Thymus (tissue), 11 donors: ENCODE data around the gene LMF1. TPM values are rescaled to one million over a fixed set of nuclear protein-coding genes. Genes with fewer than 3 reads are reported as not detected.
A peak's percentile ranks its signal among the peaks of the same experiment; 100 is the strongest.
"Not testable (repeated sequence)": the region's sequence is repeated elsewhere in the genome, so short reads cannot be mapped to it uniquely, and the experiment has no call there.

Source experiments
- DNase-seq, 9 donors: peaks; one replicate each; pipeline ENCODE4 v3.0.0-alpha.2; 2013; ENCODE audit warnings: low spot score in 9 of 9, low read depth in 6 of 9, missing footprints in 1 of 9
- H3K27ac ChIP-seq, 2 donors: one replicate each; pipeline ENCODE4 v1.5.1; 2013; ENCODE audit warnings: control low read depth in 1 of 2, low read depth in 1 of 2, low read length in 1 of 2, mild to moderate bottlenecking in 1 of 2, moderate library complexity in 1 of 2
- H3K27me3 ChIP-seq, 2 donors: one replicate each; pipeline ENCODE4 v1.5.1; 2013; ENCODE audit warnings: low read length in 1 of 2; ENCODE audit not compliant: control insufficient read depth in 2 of 2, insufficient read depth in 1 of 2
- H3K36me3 ChIP-seq, 2 donors: one replicate each; pipeline ENCODE4 v1.5.1; 2013; ENCODE audit warnings: low read length in 1 of 2, mild to moderate bottlenecking in 1 of 2, moderate library complexity in 1 of 2; ENCODE audit not compliant: control insufficient read depth in 2 of 2, insufficient read depth in 2 of 2
- H3K4me1 ChIP-seq, 2 donors: one replicate each; pipeline ENCODE4 v1.5.1; 2013; ENCODE audit warnings: low read length in 2 of 2; ENCODE audit not compliant: control insufficient read depth in 2 of 2, insufficient read depth in 2 of 2
- H3K4me3 ChIP-seq, 2 donors: one replicate each; pipeline ENCODE4 v1.5.1; 2013; ENCODE audit warnings: low read length in 2 of 2, control low read depth in 1 of 2, mild to moderate bottlenecking in 1 of 2
- H3K9me3 ChIP-seq, 2 donors: one replicate each; pipeline ENCODE4 v1.5.1; 2013; ENCODE audit warnings: low read length in 1 of 2, mild to moderate bottlenecking in 1 of 2; ENCODE audit not compliant: control insufficient read depth in 2 of 2, insufficient read depth in 1 of 2
- WGBS: extraction: QIAGEN DNeasy Blood & Tissue Kit; methylation state at CpG from one replicate; pipeline ENCODE4 v1.1.7; 2013; 5-methylcytosine and 5-hydroxymethylcytosine counted together
- polyA plus RNA-seq: library from polyadenylated mRNA; stranded (reverse); fragments of 200-250 nt; gene quantifications from one replicate; pipeline ENCODE4 v1.2.3, GENCODE V29; 2013
- total RNA-seq: library from RNA; stranded (reverse); fragments of 120-200 nt; gene quantifications from one replicate; pipeline ENCODE4 v1.2.4, GENCODE V29; 2013
- donor health status: healthy.

The LMF1 gene
- total and polyA plus RNA-seq, 2 donors, result 8.9 to 22.8 TPM

DNA sequence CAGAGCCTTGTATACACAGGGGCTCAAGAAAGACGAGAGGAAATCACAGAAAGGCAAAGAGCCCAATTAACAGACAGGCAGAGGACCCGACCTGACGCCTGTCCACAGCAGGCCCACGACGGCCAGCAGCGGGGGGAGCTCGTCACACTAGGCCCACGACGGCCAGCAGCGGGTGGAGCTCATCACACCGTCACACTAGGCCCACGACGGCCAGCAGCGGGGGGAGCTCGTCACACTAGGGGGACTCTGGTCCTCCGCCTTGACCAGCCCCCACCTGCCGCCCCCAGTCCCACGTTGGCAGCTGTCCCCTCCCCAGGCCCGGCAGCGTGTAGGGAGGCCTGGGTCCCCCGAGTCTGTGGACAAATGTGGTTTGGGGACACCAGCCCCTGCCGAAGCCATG, 146.6 kb downstream of the LMF1 start:
- peaks cover 0 to 13% of the 10 kb centered on the region in 2 donors for H3K27me3 ChIP-seq
- no peaks in the 10 kb centered on the region for H3K9me3 ChIP-seq
- peaks cover 0 to 13% of the 10 kb centered on the region in 2 donors for H3K4me1 ChIP-seq
- DNase-seq, result no peak
- no peaks in the 10 kb centered on the region for H3K36me3 ChIP-seq
- 94% methylated on average over 22 of the region's 22 CpGs for WGBS
- no peak overlapping the region for H3K4me3 ChIP-seq
- H3K27ac ChIP-seq, result no peak overlapping the region

DNA sequence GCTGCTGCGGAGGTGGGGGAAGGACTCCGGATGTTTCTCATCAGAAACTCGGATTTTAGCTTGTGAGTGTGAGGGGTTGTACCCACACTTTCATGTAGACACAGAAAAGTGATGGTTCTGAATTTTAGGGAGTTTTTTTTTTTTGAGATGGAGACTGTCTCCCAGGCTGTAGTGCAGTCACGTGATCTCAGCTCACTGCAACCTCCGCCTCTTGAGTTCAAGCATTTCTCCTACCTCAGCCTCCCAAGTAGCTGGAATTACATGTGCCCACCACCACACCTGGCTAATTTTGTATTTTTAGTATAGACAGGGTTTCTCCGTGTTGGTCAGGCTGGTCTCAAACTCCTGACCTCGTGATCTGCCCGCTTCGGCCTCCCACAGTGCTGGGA, 147.9 kb downstream of the LMF1 start:
- WGBS, result 95% methylated on average over 9 of the region's 9 CpGs
- H3K27me3 ChIP-seq, result peaks cover 0 to 21% of the 10 kb centered on the region in 2 donors

DNA sequence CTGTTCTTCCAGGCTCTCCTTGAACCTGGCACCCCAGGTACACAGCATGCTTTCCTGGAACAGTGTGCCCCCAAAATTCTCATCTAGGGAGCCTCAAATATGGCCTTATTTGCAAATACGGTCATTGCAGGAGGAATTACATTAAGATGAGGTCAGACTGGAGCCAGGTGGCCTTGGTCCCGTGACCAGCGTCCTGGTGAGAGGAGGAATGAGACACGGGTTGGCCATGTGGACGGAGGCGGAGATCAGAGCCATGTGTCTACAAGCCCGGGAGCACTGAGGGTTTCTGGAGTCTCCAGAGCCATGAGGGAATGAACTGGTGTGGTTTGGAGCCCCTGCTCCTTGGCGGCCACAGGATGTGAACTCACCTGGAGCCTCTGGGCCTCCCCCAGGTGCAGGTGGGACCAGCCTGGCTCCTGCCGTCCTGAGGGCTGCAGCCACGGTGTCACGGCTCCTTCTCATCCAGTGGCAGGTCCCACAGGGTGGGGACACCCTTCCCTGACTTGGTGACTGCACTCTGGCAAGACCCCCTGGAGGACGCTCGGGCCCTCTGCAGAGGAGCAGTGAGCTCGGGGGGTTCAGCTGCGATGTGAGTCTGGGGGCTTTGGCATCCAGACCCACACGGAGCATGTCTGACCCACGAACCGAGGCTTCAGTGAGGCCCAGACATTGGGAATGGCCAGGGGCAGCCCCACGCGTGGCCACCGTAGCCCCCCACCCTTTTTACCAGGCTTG, 148.4 kb downstream of the LMF1 start:
- WGBS, result 97% methylated on average over 21 of the region's 21 CpGs
- peaks cover 0 to 27% of the 10 kb centered on the region in 2 donors for H3K27me3 ChIP-seq

More for the DNA sequence above, 147.9 kb downstream of the LMF1 start:
- DNase-seq, result no peak
- H3K4me3 ChIP-seq, result no peak overlapping the region
- H3K4me1 ChIP-seq, result peaks cover 0 to 15% of the 10 kb centered on the region in 2 donors
- H3K27ac ChIP-seq, result no peak overlapping the region
- no peaks in the 10 kb centered on the region for H3K9me3 ChIP-seq
- H3K36me3 ChIP-seq, result no peaks in the 10 kb centered on the region

DNA sequence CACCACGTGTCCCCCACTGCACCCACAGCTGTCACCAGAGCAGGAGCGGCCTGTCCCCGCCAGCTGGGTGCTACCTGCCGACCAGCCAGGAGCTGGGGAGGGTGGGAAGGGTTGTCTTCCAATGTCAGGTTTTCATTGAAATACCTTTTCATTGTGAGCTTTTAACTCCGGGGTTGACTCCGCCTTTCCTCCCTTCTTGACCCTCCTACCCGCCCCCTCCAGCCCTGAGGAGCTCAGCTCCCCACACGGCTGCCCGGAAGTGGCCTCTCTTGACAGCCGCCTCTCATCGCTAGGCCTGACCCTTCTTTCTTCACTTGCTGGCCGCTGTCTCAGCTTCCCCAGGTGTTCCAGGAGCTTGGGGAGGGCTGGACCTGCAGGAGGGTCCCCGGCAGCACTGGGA, 149.0 kb downstream of the LMF1 start:
- Histone ChIP-seq H3K36me3 (no peaks in the 10 kb centered on the region), H3K4me3 (no peak overlapping the region), H3K4me1 (peaks cover 0 to 15% of the 10 kb centered on the region in 2 donors), H3K27ac (no peak overlapping the region), H3K27me3 (peaks cover 5 to 33% of the 10 kb centered on the region in 2 donors), H3K9me3 (no peaks in the 10 kb centered on the region)
- 84% methylated on average over 13 of the region's 13 CpGs for WGBS
- DNase-seq, result no peak

More for the DNA sequence above, 148.4 kb downstream of the LMF1 start:
- Histone ChIP-seq H3K9me3 (no peaks in the 10 kb centered on the region), H3K27ac (no peak overlapping the region), H3K36me3 (no peaks in the 10 kb centered on the region), H3K4me1 (peaks cover 0 to 15% of the 10 kb centered on the region in 2 donors), H3K4me3 (no peak overlapping the region)
- DNase-seq, result no peak

DNA sequence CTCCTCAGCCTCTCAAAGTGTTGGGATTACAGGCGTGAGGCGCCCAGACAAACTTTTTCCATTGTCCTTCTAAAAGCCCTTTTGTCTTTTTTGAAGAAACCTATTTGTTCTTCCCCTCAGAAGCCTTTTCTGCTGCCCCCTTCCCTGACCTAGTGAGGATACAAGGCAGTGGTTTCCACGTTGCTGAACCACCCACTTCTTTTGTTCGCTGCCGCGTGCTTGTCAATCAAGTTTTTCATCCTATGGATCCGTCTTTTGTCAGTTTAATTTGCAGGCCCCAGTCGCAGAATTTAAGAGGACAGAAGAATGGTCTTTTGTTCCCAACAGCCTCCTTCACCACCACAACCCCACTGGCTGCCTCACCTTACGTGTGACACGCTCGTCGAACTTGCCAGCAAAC, 150.0 kb downstream of the LMF1 start:
- peaks cover 0 to 15% of the 10 kb centered on the region in 2 donors for H3K4me1 ChIP-seq
- peaks cover 9 to 41% of the 10 kb centered on the region in 2 donors for H3K27me3 ChIP-seq
- no peak for DNase-seq
- H3K36me3 ChIP-seq, result no peaks in the 10 kb centered on the region
- H3K27ac ChIP-seq, result no peak overlapping the region
- H3K4me3 ChIP-seq, result no peak overlapping the region
- WGBS, result 93% methylated on average over 12 of the region's 12 CpGs
- no peaks in the 10 kb centered on the region for H3K9me3 ChIP-seq

DNA sequence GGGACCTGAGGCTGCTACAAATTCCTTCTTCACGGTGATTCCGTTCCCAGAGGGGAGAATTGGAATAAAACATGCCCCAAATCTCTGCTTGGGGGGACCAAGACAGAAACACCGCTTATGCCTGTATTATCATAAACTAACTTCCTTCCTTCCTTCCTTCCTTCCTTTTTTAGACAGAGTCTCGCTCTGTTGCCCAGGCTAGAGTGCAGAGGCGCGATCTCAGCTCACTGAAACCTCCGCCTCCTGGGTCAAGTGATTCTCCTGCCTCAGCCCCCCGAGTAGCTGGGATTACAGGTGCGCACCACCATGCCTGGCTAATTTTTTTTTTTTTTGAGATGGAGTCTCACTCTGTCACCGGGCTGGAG, 150.8 kb downstream of the LMF1 start:
- not testable (repeated sequence) for H3K9me3 ChIP-seq, DNase-seq, H3K36me3 ChIP-seq, H3K4me3 ChIP-seq
- 43% methylated on average over 10 of the region's 10 CpGs for WGBS
- Histone ChIP-seq H3K27me3 (peaks cover 9 to 44% of the 10 kb centered on the region in 2 donors), H3K4me1 (peaks cover 0 to 15% of the 10 kb centered on the region in 2 donors), H3K27ac (peak overlapping the region in 1 of 2 donors; percentile 70)

DNA sequence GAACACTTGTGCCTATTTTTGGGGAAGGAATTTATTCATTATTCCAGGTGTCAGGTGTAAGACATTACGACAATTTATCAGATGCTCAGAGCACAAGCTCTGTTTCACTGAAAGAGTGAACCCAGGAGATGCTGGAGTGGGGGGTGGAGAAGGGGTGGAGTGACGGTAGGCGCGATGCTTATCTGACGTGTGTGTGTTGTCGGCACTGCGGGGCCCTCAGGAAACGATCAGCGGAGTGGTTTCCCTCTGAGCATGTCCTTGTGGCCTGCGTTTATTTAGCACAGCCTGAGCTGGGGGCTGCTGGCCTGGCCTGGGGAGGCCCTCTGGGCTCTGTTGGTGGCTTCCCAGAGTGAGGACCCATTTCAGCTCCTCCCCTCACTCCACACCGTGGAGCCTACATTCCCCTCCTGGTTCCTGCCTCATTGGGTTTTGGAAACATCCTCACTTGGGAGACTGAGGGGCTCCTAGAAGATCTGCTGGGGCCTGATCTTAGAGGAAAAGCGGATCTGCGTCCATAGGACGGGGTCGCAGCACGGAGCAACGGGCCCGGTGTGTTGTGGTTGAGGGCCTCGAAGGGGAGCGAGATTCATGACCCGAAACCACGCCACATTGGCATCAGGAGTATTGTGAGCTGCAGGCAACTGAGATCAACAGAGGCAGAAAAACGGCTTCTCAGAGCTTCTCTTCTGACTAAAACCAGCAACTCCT, 151.3 kb downstream of the LMF1 start:
- H3K4me3 ChIP-seq, result peak overlapping the region in 1 of 2 donors; percentile 4
- peak in 2 of 9 donors; percentile 61 to 74 for DNase-seq
- no peaks in the 10 kb centered on the region for H3K36me3 ChIP-seq
- H3K27ac ChIP-seq, result peak overlapping the region in 1 of 2 donors; percentile 70
- H3K9me3 ChIP-seq, result no peaks in the 10 kb centered on the region
- peaks cover 0 to 15% of the 10 kb centered on the region in 2 donors for H3K4me1 ChIP-seq
- 4% methylated on average over 23 of the region's 23 CpGs for WGBS
- peaks cover 12 to 49% of the 10 kb centered on the region in 2 donors for H3K27me3 ChIP-seq

DNA sequence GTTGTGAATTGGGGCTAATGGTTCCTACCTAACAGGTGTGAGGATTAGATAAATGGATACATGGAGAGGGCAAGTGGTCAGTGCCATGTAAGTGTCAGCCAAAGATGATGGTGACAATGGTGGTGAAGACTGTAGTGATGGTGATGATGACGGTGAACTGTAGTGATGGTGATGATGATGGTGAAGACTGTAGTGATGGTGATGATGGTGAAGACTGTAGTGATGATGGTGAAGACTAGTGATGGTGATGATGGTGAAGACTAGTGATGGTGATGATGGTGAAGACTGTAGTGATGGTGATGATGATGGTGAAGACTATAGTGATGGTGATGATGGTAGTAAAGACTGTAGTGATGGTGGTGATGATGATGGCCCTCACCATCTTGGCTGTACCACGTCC, 152.2 kb downstream of the LMF1 start:
- DNase-seq, result no peak
- no peak overlapping the region for H3K4me3 ChIP-seq
- no peaks in the 10 kb centered on the region for H3K9me3 ChIP-seq
- H3K27me3 ChIP-seq, result peaks cover 21 to 55% of the 10 kb centered on the region in 2 donors
- WGBS, result 89% methylated on average over 2 of the region's 2 CpGs
- H3K36me3 ChIP-seq, result no peaks in the 10 kb centered on the region
- H3K27ac ChIP-seq, result no peak overlapping the region
- peaks cover 0 to 15% of the 10 kb centered on the region in 2 donors for H3K4me1 ChIP-seq

DNA sequence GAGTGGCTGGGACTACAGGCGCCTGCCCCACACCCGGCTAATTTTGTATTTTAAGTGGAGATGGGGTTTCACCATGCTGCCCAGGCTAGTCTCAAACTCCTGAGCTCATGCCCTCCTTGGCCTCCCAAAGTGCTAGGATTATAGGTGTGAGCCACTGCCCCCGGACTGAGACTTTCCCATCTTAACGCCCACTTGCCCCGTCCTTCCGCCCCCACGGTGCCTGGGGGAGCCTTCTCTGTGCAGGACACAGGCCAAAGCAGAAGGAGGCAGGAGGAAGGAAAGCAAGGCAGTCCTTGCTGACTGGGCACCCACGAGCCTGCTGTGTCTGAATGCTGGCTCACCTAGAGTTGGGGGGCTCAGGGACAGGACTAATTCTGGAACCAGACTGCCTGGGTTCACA, 152.7 kb downstream of the LMF1 start:
- no peaks in the 10 kb centered on the region for H3K36me3 ChIP-seq
- H3K27me3 ChIP-seq, result peaks cover 25 to 59% of the 10 kb centered on the region in 2 donors
- no peak for DNase-seq
- H3K27ac ChIP-seq, result no peak overlapping the region
- no peak overlapping the region for H3K4me3 ChIP-seq
- H3K4me1 ChIP-seq, result peaks cover 0 to 15% of the 10 kb centered on the region in 2 donors
- WGBS, result 79% methylated on average over 8 of the region's 8 CpGs
- no peaks in the 10 kb centered on the region for H3K9me3 ChIP-seq
